HL-60 (cell line): ENCODE results near the gene GRHL1.

Experiments
- DNase-seq, 2 experiments: peaks; one replicate each; pipeline ENCODE4 v3.0.0-alpha.2; 2010 to 2020; ENCODE audit warnings: low read depth in 1 of 2, low spot score in 1 of 2
- H3K27ac ChIP-seq: fragments of 250-450 bp; sonication (Bioruptor Pico); replicated peaks from 2 replicates; pipeline ENCODE4 v1.5.1; 2020; ENCODE audit warnings: mild to moderate bottlenecking, moderate library complexity
- H3K27me3 ChIP-seq: fragments of 250-450 bp; sonication (Bioruptor Pico); 2 replicates; pipeline ENCODE4 v1.5.1; 2021; ENCODE audit warnings: mild to moderate bottlenecking, moderate library complexity; ENCODE audit not compliant: insufficient read depth, poor library complexity, severe bottlenecking
- H3K4me3 ChIP-seq: replicated peaks from 2 replicates; pipeline ENCODE4 v1.5.1; 2011; ENCODE audit warnings: mild to moderate bottlenecking, control low read depth, low read length; ENCODE audit not compliant: insufficient read depth
- GABPA ChIP-seq: IDR thresholded peaks from 2 replicates; pipeline ENCODE4 v1.6.1; 2012; ENCODE audit warnings: low read depth
- POLR2AphosphoS5 ChIP-seq: IDR thresholded peaks from 2 replicates; pipeline ENCODE4 v1.6.1; 2012; ENCODE audit warnings: low read depth
- SPI1 ChIP-seq: IDR thresholded peaks from 2 replicates; pipeline ENCODE4 v1.6.1; 2012; ENCODE audit warnings: low read depth, mild to moderate bottlenecking, borderline replicate concordance
- TF ChIP-seq, protein P1 (sequence below): IDR thresholded peaks from 2 replicates; pipeline ENCODE4 v1.6.1; 2012; ENCODE audit warnings: low read depth; ENCODE audit not compliant: insufficient replicate concordance
- TF ChIP-seq, protein P2 (sequence below): IDR thresholded peaks from one replicate; pipeline ENCODE4 v1.5.1; 2011; ENCODE audit warnings: low read length, control low read depth, inconsistent platforms; ENCODE audit not compliant: insufficient read depth

Gene GRHL1

DNA sequence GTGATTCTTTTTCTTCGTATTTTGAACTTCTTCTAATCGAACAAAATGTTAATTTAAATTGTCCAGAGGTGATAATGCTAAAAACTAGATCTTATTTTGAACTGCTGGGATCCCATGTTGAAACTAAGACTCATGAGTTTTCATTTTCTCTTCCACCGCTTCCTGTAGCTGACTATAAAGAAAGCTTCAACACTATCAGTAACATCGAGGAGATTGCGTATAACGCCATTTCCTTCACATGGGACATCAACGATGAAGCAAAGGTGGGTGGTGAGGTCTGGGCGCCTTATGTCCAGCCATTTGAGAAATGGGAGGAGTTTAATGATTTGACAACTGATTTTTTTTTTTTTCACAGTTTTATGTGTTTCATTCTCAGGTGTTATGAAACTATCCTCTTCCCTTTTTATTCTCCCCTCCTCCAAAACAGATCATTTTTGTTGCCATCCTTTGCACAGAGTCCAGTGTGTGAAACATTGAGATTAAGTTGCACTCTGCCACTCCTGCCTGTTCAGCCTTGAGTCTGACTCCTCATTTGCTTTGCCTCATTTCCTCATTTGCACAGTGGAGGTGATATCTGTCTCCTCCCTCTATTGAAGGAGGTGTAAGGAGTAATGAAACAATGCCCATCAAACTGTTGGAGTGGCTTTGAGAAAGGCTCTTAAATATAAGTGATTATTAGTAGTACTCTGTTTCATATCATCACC, 13.8 kb downstream of the GRHL1 start:
- no peaks in the 10 kb centered on the region for H3K27me3 ChIP-seq
- no peak for TF ChIP-seq GABPA
- TF ChIP-seq, protein P1, sequence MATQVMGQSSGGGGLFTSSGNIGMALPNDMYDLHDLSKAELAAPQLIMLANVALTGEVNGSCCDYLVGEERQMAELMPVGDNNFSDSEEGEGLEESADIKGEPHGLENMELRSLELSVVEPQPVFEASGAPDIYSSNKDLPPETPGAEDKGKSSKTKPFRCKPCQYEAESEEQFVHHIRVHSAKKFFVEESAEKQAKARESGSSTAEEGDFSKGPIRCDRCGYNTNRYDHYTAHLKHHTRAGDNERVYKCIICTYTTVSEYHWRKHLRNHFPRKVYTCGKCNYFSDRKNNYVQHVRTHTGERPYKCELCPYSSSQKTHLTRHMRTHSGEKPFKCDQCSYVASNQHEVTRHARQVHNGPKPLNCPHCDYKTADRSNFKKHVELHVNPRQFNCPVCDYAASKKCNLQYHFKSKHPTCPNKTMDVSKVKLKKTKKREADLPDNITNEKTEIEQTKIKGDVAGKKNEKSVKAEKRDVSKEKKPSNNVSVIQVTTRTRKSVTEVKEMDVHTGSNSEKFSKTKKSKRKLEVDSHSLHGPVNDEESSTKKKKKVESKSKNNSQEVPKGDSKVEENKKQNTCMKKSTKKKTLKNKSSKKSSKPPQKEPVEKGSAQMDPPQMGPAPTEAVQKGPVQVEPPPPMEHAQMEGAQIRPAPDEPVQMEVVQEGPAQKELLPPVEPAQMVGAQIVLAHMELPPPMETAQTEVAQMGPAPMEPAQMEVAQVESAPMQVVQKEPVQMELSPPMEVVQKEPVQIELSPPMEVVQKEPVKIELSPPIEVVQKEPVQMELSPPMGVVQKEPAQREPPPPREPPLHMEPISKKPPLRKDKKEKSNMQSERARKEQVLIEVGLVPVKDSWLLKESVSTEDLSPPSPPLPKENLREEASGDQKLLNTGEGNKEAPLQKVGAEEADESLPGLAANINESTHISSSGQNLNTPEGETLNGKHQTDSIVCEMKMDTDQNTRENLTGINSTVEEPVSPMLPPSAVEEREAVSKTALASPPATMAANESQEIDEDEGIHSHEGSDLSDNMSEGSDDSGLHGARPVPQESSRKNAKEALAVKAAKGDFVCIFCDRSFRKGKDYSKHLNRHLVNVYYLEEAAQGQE, result no peak
- TF ChIP-seq, protein P2, sequence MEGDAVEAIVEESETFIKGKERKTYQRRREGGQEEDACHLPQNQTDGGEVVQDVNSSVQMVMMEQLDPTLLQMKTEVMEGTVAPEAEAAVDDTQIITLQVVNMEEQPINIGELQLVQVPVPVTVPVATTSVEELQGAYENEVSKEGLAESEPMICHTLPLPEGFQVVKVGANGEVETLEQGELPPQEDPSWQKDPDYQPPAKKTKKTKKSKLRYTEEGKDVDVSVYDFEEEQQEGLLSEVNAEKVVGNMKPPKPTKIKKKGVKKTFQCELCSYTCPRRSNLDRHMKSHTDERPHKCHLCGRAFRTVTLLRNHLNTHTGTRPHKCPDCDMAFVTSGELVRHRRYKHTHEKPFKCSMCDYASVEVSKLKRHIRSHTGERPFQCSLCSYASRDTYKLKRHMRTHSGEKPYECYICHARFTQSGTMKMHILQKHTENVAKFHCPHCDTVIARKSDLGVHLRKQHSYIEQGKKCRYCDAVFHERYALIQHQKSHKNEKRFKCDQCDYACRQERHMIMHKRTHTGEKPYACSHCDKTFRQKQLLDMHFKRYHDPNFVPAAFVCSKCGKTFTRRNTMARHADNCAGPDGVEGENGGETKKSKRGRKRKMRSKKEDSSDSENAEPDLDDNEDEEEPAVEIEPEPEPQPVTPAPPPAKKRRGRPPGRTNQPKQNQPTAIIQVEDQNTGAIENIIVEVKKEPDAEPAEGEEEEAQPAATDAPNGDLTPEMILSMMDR, result no peak
- TF ChIP-seq SPI1, result peak; percentile 21; the same call in 1 of the 2 replicates
- no peak overlapping the region for H3K27ac ChIP-seq
- H3K4me3 ChIP-seq, result no peak overlapping the region
- DNase-seq, result no peak

DNA sequence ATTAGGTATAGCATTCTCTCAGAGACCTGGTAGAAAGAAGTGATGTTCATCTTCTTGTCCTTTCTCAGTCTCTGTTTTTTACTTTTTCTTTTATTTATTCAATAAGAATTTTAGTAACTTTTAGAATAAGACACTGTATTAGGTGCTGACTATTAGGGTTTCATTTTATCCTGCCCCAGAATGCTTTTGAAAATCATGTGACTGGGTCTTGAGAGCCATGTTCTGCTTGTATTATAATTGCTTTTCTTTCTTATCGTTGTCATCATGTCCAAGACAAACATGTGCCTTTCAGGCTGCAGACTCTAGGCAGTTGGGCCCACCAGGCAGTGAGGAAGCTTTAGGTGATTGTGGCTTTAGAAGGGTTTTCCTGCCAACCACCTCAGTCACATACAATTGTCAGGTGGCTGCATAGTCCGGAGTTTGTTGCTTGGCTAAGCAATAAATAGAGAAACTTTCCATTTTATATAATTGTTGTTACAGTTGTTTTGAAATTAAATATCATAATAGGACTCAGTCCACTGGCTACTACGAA, 15.1 kb downstream of the GRHL1 start:
- no peak overlapping the region for H3K27ac ChIP-seq
- no peak for DNase-seq
- no peaks in the 10 kb centered on the region for H3K27me3 ChIP-seq
- no peak overlapping the region for H3K4me3 ChIP-seq
- TF ChIP-seq, protein P1, result no peak
- TF ChIP-seq POLR2AphosphoS5 (no peak), SPI1 (no peak), GABPA (no peak)
- TF ChIP-seq, protein P2, result no peak

DNA sequence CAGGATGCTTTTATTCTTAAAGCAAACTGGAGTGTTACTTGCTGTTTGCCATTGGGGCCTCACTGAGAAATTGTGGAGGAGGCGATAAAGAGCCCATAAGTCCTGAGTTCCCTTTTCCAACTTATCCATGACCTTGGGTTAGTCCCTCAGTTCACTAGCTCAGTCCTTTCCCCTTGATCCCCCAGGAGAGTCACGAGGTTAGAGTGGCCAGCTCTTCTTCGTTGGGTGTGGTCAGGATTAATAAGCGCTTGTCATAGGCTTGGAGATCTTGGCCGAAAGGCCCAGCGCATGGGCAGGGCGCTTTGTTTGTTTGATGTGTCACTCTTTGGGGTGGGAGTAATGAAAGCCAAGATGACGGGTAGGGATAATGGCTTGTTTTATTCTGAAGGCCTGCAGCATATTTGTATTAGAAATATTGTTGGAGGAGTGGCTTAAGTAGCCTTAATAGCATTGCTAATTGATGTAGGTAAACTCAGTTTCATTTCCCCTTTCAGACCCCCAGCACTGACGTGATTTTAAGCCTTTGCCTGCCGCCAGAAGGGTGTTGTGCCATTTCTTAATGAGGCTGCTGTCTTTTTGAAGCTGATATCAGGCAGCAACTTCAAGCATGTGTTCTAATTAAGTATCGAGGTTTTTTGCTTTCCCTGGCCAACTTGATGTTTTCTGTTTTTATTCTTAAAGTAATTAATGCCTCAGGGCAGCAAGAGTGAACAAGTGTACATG, 15.7 kb downstream of the GRHL1 start:
- no peak overlapping the region for H3K4me3 ChIP-seq
- no peak overlapping the region for H3K27ac ChIP-seq
- H3K27me3 ChIP-seq, result peaks cover 2% of the 10 kb centered on the region
- DNase-seq, result no peak
- TF ChIP-seq GABPA, result no peak
- TF ChIP-seq, protein P1, result no peak
- TF ChIP-seq SPI1, result no peak
- no peak for TF ChIP-seq POLR2AphosphoS5
- TF ChIP-seq, protein P2, result no peak
